A673 (cell line): ENCODE data around the gene CCDC9B.

Experiments used
- CTCF ChIP-seq: fragments of 300-800, 200-600 bp; sonication (generic); conservative IDR thresholded peaks from 2 replicates; pipeline ENCODE4 v1.5.1; 2017; ENCODE audit warnings: low read depth, mild to moderate bottlenecking, antibody characterized with exemption, low read length, moderate library complexity, mixed read lengths
- EZH2 ChIP-seq: fragments of 200-600 bp; sonication (generic); IDR thresholded peaks from 2 replicates; pipeline ENCODE4 v1.6.1; 2017; ENCODE audit warnings: borderline replicate concordance, low read depth, mild to moderate bottlenecking, mixed read lengths, antibody characterized with exemption, low read length; ENCODE audit not compliant: poor library complexity, severe bottlenecking

DNA sequence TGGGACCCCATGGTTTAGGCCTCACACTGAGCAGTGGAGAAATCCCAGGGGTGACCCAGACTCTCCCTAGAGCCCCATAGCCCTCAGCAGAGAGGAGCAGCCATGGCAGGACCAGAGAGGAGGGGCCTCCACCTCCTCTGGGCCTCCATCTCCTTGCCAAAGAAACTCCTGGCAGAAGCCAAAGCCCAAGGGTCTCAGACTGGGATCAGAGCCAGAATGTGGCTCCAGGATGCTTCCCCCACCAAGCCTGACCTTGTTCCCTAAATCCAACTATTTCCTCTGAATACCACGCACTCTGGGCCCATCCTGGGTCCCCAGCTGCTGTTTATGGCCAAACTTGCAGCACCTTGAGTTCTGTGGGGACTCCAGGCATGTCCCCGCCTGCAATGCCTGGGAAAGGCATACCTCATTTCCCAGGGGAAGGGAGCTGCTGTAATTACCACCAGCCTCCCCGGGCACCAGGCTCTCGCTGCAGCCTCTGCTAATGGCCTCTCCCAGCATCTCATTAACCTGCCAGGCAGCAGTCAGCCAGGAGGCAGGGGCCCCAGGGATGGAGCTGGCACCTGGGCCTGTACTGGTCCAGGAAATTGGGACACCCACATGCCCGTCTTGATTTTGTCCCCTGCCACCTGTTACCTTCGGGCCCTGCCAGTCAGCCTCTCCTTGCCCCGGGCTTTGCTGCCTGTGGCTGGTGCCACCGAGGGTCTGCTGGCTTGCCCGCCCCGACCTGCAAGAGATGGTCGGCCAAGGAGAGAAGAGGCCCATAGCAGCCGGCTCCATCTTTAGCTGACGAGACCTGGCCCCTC lies 4.6 kb downstream of the CCDC9B start:
- TF ChIP-seq CTCF (no peak), EZH2 (no peak)
